ENCODE data around the gene ZNF513.
"Not testable (repeated sequence)": the region's sequence is repeated elsewhere in the genome, so short reads cannot be mapped to it uniquely, and the experiment has no call there.

ZNF513 gene

GRCh38 chr2:27380626-27381545 is at the start of gene ZNF513:
Gene ZNF513, minus strand, starts transcription at chr2:27380734. Its CDS starts 208 bp downstream, at chr2:27380526.
- H3K4me3 ChIP-seq (ENCODE audit: low read depth, low read length), result peak within 1 kb of the TSS; percentile 61
- no peak for TF ChIP-seq CTCF (IDR thresholded peaks at IDR 0.05; ENCODE audit: low read depth, low read length, missing control alignments)
- in situ Hi-C loops (cut with HindIII; ENCODE audit: low sequenced_read_pairs), result no loop called here

GRCh38 chr2:27428978-27429541 is 48.5 kb upstream of the ZNF513 start:
- H3K4me3 ChIP-seq (ENCODE audit: low read depth, low read length), result peak overlapping the region; percentile 68
- in situ Hi-C loops (cut with HindIII; ENCODE audit: low sequenced_read_pairs), result no loop called here
- TF ChIP-seq CTCF (IDR thresholded peaks at IDR 0.05; ENCODE audit: low read depth, low read length, missing control alignments), result no peak
- peak; percentile 42 for DNase-seq (ENCODE audit: low read depth)

More at GRCh38 chr2:27380626-27381545, at the start of gene ZNF513:
- peak; percentile 80 for DNase-seq (ENCODE audit: low read depth)

GRCh38 chr2:27428213-27428977 is 47.9 kb upstream of the ZNF513 start, which contains the start of gene NRBP1:
Gene NRBP1, plus strand, starts transcription at chr2:27428631. Its CDS starts 4,643 bp downstream, at chr2:27433274.
- no peak for TF ChIP-seq CTCF (IDR thresholded peaks at IDR 0.05; ENCODE audit: low read depth, low read length, missing control alignments)
- in situ Hi-C loops (cut with HindIII; ENCODE audit: low sequenced_read_pairs), result no loop called here
- DNase-seq (ENCODE audit: low read depth), result peak; percentile 49
- H3K4me3 ChIP-seq (ENCODE audit: low read depth, low read length), result peak within 1 kb of the TSS; percentile 68

- in situ Hi-C loops (cut with HindIII; ENCODE audit: low sequenced_read_pairs), result no loop called here
These were observed 47.3 kb upstream of the ZNF513 start for GRCh38 chr2:27427863-27428212.

GRCh38 chr2:27425039-27425438 is 44.5 kb upstream of the ZNF513 start:
- DNase-seq (ENCODE audit: low read depth); in situ Hi-C loops (cut with HindIII; ENCODE audit: low sequenced_read_pairs); H3K4me3 ChIP-seq (ENCODE audit: low read depth, low read length): not testable (repeated sequence)

More at GRCh38 chr2:27427863-27428212, 47.3 kb upstream of the ZNF513 start:
- no peak for DNase-seq (ENCODE audit: low read depth)
- TF ChIP-seq CTCF (IDR thresholded peaks at IDR 0.05; ENCODE audit: low read depth, low read length, missing control alignments), result no peak
- H3K4me3 ChIP-seq (ENCODE audit: low read depth, low read length), result peak overlapping the region; percentile 68

GRCh38 chr2:27422958-27423357 is 42.4 kb upstream of the ZNF513 start:
- no peak for DNase-seq (ENCODE audit: low read depth)
- no peak overlapping the region for H3K4me3 ChIP-seq (ENCODE audit: low read depth, low read length)
- no peak for TF ChIP-seq CTCF (IDR thresholded peaks at IDR 0.05; ENCODE audit: low read depth, low read length, missing control alignments)
- in situ Hi-C loops (cut with HindIII; ENCODE audit: low sequenced_read_pairs), result no loop called here

Data from astrocyte of the cerebellum (primary cell).